Activated T-helper 1 cell treated with anti-CD3 and anti-CD28 coated beads, Interleukin-2, amount 50 U/mL, for 16 hours (primary cell): Measurements from ENCODE around the gene B4GALT2.

ENCODE experiments used
- DNase-seq, 2 donors: peaks; one replicate each; pipeline ENCODE4 v3.0.0-alpha.2; 2020; ENCODE audit warnings: low read depth in 1 of 2, low spot score in 1 of 2

Gene B4GALT2

GRCh38 chr1:43969416-43969745 lies 9.6 kb upstream of the B4GALT2 start:
- no peak for DNase-seq

DNA sequence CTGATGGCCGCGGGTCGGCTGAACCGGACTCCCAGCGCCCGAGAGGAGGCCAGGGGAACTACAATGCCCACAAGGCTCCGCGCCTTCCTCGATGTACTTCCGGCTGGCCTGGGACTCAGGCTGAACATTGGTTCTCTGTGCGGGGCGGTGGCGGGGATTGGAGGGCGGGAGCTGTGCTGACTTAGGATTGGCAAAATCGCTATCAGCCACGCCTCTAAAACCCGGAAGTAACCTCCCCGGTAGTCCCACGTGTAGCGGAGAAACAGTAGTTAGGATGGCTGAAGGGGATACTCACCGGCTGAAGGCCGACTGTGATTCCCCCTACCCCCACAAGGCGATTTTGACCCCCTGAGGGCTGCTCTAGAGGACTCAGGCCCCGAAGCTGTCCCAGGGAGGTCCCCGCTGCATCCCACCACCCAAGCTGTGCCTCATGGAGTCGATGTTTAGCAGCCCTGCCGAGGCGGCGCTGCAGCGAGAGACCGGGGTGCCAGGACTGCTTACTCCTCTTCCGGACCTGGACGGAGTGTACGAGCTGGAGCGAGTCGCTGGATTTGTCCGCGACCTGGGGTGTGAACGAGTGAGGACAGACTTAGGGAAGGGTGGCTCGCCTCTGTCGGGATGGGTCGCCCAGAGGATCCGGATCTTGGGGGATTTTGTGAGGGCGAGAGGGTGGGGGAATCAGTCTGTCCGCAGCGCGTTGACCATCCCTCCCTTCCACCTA lies 9.1 kb upstream of the B4GALT2 start, which contains the start of gene DPH2:
DPH2 (plus strand) TSS at position 265 of the 721 bp plus-strand sequence; CDS start at position 431, 166 bp downstream.
- peak; percentile 90 to 91 for DNase-seq

GRCh38 chr1:43970502-43970901 lies 8.5 kb upstream of the B4GALT2 start:
- DNase-seq, result no peak

DNA sequence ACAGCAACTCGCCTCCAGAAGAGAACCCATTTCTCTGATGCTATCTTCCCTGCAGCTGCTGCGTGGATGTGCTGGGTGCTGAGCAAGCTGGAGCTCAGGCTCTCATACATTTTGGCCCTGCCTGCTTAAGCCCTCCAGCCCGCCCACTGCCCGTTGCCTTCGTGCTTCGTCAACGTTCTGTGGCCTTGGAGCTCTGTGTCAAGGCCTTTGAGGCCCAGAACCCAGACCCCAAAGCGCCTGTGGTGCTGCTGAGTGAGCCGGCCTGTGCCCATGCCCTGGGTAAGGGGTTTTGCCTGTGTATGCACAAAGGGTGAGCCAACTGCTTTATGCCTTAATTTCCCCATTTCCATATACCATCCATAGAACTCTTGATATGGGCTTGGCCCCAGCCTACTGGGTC lies 8.1 kb upstream of the B4GALT2 start:
- DNase-seq, result no peak

DNA sequence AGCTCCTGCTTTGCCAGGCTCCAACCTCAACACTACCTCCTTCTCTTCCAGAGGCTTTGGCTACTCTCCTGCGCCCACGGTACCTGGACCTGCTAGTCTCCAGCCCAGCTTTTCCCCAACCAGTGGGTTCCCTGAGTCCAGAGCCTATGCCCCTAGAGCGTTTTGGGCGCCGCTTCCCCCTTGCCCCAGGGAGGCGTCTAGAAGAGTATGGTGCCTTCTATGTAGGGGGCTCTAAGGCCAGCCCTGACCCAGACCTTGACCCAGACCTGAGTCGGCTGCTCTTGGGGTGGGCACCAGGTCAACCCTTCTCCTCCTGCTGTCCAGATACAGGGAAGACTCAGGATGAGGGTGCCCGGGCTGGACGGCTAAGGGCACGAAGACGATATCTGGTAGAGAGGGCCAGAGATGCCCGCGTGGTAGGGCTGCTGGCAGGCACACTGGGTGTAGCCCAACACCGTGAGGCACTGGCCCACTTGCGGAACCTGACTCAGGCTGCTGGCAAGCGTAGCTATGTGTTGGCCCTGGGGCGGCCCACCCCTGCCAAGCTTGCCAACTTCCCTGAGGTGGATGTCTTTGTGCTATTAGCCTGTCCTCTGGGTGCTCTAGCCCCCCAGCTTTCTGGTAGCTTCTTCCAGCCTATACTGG lies 7.6 kb upstream of the B4GALT2 start:
- DNase-seq, result no peak

- DNase-seq, result no peak
These were observed 5.0 kb upstream of the B4GALT2 start for GRCh38 chr1:43973981-43974442.

DNA sequence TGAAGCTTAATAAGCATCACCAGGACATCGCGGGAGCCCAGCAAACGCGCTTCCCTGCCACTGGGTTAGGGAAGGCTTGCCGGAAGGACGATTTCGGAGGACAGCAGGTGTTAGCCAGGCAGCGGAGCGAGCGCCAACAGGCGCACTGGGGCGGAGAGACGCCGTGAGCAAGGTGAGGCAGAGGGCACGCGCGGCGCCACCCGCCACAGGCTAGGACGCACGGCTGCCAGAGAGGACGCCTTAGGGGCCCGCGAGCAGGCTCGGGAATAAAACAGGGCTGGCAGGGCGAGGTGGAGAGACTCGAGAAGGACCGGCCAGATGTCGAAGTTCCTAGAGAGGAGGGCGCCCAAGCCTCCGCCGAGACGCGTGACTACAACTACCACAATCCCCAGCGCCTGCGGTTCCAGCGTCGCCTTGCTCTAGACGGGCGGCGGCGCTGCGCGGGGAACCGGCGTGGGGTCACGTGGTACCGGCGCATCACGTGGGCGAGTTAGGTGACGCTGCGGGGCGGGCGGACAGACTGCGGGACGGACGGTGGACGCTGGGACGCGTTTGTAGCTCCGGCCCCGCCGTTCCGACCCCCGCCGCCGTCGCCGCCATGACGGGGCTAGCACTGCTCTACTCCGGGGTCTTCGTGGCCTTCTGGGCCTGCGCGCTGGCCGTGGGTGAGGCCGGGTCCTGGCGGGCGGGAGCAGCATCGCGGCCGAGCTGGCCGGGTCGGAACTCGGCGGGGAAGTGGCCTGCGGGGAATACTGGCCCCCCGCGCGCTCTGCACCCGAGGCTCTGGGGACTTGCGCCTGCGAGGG lies 4.4 kb upstream of the B4GALT2 start, which contains the start of gene ATP6V0B:
ATP6V0B (plus strand) TSS at position 518 of the 806 bp plus-strand sequence; CDS start at position 599, 81 bp downstream.
- DNase-seq, result peak; percentile 87 to 90

DNA sequence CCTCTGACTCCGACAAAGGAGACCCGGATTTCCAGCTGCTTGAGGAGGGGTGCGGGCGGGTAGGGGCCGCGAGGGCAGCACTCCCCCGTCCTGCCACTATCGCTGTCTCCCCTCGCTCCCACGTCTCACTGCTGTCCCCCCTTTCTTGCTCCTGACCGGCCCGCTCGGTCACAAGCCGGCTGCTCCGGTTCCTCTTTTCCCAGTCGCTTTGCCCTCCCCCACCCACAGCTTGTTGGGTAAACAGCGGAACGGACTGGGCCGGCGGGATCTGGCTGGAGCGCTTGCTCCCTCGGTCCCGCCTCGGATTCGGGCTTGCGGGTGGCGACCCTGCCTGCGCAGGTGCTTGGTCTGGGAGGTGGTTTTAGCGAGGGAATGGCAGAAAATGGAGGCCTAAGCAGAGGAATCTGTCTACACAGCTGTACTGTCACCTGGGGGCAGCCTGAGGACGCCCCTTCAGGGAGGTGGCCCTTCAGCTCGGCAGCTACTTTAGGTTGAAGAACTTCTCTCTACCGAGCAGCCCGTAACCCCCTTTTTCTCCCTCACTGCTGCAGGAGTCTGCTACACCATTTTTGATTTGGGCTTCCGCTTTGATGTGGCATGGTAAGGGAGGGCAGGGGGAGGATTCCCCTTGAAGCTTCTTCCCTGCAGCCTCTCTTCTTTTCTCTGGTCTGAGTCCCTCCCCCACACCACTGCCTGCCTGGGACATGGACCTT lies 3.6 kb upstream of the B4GALT2 start:
- no peak for DNase-seq

DNA sequence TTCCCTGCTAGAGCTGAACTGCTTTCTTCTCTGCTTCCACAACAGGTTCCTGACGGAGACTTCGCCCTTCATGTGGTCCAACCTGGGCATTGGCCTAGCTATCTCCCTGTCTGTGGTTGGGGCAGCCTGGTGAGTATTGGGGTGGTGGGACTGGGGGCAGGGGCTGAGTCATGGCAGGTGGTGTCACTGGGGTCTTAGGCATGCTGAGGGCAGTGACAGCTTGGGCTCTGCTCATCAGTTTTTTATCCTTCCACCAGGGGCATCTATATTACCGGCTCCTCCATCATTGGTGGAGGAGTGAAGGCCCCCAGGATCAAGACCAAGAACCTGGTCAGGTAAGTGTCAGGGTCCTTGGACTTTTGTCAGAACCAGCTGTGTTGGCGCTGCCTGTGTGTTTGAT lies 3.0 kb upstream of the B4GALT2 start:
- no peak for DNase-seq

GRCh38 chr1:43976890-43977289 lies 2.1 kb upstream of the B4GALT2 start:
- no peak for DNase-seq

DNA sequence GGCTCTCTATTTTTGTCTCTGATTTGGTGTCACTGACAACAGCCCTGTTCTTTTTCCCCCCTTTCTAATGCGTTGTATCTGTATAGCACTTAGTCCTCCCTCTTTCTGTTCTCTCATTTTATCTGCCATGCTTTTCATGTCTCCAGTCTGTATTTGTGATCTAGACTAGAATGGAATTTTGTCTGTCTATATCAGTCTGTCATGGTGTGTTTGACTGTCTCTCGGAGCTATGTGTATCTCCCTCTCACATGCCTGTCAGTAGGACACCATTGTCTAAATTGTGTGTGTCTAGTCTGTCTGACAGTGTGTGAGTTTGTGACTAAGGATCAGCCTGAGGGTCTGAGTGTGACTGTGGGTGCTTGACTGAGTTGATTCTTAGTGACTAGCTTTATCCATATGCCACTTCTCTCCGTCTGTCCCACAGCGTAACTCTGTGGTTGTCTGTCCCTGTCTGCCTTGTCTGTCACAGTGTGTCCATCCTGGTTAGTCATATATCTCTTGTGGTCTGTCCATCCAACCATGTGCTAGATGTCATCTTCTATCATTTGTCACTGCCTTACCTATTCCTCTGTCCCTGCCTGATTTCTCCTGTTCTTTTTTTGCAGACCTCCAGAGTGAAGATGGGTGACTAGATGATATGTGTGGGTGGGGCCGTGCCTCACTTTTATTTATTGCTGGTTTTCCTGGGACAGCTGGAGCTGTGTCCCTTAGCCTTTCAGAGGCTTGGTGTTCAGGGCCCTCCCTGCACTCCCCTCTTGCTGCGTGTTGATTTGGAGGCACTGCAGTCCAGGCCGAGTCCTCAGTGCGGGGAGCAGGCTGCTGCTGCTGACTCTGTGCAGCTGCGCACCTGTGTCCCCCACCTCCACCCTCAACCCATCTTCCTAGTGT lies 1.4 kb upstream of the B4GALT2 start:
- DNase-seq, result no peak

GRCh38 chr1:43978264-43978550 lies 803 bp upstream of the B4GALT2 start:
- no peak for DNase-seq

GRCh38 chr1:43979261-43979527 lies 184 bp downstream of the B4GALT2 start:
- no peak for DNase-seq

GRCh38 chr1:43979528-43980254 lies 681 bp downstream of the B4GALT2 start:
- DNase-seq, result no peak

GRCh38 chr1:43980255-43981134 lies 1.5 kb downstream of the B4GALT2 start:
- DNase-seq, result no peak

GRCh38 chr1:43981135-43981491 lies 2.1 kb downstream of the B4GALT2 start:
- DNase-seq, result no peak

GRCh38 chr1:43981636-43982035 lies 2.6 kb downstream of the B4GALT2 start:
- no peak for DNase-seq

DNA sequence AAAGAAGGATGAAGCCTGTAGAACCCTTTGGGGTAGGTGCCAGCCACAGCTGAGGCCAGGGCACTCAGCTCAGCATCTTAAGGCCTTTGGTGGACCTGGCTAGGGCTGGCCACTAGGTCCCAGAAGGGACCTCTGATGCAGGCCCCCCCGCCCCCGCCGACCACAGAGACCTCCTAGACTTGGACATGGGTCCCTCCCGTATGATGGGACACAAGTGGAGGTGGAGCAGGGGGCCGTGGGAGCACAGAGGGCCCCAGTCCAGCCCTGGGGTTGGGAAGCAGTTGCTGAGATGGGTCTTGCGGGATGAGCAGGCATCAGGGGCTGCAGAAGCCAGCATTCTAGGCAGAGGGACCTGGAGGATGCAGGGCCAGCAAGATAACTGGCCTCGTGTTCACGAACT lies 3.2 kb downstream of the B4GALT2 start:
- DNase-seq, result no peak

DNA sequence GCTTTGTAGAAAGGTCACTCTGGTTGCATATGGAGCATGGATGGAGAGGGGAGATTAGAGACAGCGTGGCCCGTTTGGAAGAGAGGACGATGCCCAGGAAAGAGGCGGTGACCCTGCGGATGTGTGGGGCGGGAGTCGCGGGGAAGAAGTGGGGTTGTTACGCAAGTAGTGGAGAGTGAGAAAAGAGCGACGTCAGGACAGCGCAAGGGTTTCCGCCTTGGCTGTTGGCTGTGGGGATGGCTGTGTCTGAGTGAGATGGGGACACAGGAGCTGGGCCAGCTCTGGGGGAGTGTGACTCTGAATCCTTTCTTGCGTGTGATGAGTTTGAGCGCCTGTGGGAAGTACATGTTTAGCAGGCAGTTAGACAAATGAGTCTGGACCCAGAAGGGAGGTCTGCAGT lies 3.8 kb downstream of the B4GALT2 start:
- no peak for DNase-seq
